Measurements from ENCODE around the gene RNFT2.

GRCh38 chr12:116807546-116807945, 69.4 kb downstream of the RNFT2 start:
- no peak for TF ChIP-seq POLR2A (IDR thresholded peaks at IDR 0.05)
- no peak for TF ChIP-seq CTCF (IDR thresholded peaks at IDR 0.05 in 4 of 5, conservative IDR thresholded peaks at IDR 0.05 in 1 of 5)
